Trophoblast cell (in vitro differentiated cells and primary cell): ENCODE results near the gene HIGD2A.
"Not testable (repeated sequence)": the region's sequence is repeated elsewhere in the genome, so short reads cannot be mapped to it uniquely, and the experiment has no call there.

Experiments
- DNase-seq, 2 donors: peaks; one replicate each; pipeline ENCODE4 v3.0.0-alpha.2; 2016
- H2AFZ ChIP-seq: 2 replicates; pipeline ENCODE4 v1.6.1; 2013; ENCODE audit warnings: low read length, moderate library complexity, mild to moderate bottlenecking; ENCODE audit not compliant: insufficient read depth, poor library complexity
- H2AK5ac ChIP-seq: 2 replicates; pipeline ENCODE4 v1.6.1; 2013; ENCODE audit warnings: mild to moderate bottlenecking, low read length
- H2BK120ac ChIP-seq: 2 replicates; pipeline ENCODE4 v1.6.1; 2013; ENCODE audit warnings: low read length, mild to moderate bottlenecking, moderate library complexity; ENCODE audit not compliant: insufficient read depth, poor library complexity
- H2BK12ac ChIP-seq: 2 replicates; pipeline ENCODE4 v1.6.1; 2013; ENCODE audit warnings: mild to moderate bottlenecking, low read length, moderate library complexity
- H2BK5ac ChIP-seq: 2 replicates; pipeline ENCODE4 v1.6.1; 2013; ENCODE audit warnings: low read length, low read depth, moderate library complexity, mild to moderate bottlenecking; ENCODE audit not compliant: poor library complexity
- H3K14ac ChIP-seq: 2 replicates; pipeline ENCODE4 v1.6.1; 2013; ENCODE audit warnings: mild to moderate bottlenecking, low read length
- H3K18ac ChIP-seq: 2 replicates; pipeline ENCODE4 v1.6.1; 2013; ENCODE audit warnings: mild to moderate bottlenecking, low read length
- H3K23ac ChIP-seq: 2 replicates; pipeline ENCODE4 v1.6.1; 2013; ENCODE audit warnings: low read length
- H3K27ac ChIP-seq: 2 replicates; pipeline ENCODE4 v1.5.1; 2013; ENCODE audit warnings: low read depth, mild to moderate bottlenecking, inconsistent platforms, low read length, moderate library complexity
- H3K27me3 ChIP-seq: 2 replicates; pipeline ENCODE4 v1.6.1; 2013; ENCODE audit warnings: inconsistent platforms, mild to moderate bottlenecking, low read length, moderate library complexity; ENCODE audit not compliant: insufficient read depth
- H3K36me3 ChIP-seq, 2 experiments: 1 replicate in 1 of 2; 2 replicates in 1 of 2; pipeline ENCODE4 v1.6.1; 2013; ENCODE audit warnings: low read length in 2 of 2, mild to moderate bottlenecking in 2 of 2, moderate library complexity in 1 of 2; ENCODE audit not compliant: insufficient read depth in 2 of 2, control insufficient read depth in 1 of 2
- H3K4ac ChIP-seq: 2 replicates; pipeline ENCODE4 v1.6.1; 2013; ENCODE audit warnings: low read depth, mild to moderate bottlenecking, low read length, moderate library complexity
- H3K4me1 ChIP-seq, 2 experiments: 1 replicate in 1 of 2; 2 replicates in 1 of 2; pipeline ENCODE4 v1.6.1; 2013; ENCODE audit warnings: low read length in 2 of 2, mild to moderate bottlenecking in 2 of 2, moderate library complexity in 1 of 2; ENCODE audit not compliant: insufficient read depth in 2 of 2, control insufficient read depth in 1 of 2
- H3K4me2 ChIP-seq: 2 replicates; pipeline ENCODE4 v1.6.1; 2013; ENCODE audit warnings: inconsistent platforms, mild to moderate bottlenecking, low read length, moderate library complexity
- H3K4me3 ChIP-seq: 2 replicates; pipeline ENCODE4 v1.5.1; 2013; ENCODE audit warnings: mild to moderate bottlenecking, low read depth, low read length, inconsistent platforms
- H3K79me1 ChIP-seq: one replicate; pipeline ENCODE4 v1.6.1; 2013; ENCODE audit warnings: low read length
- H3K79me2 ChIP-seq: 2 replicates; pipeline ENCODE4 v1.6.1; 2013; ENCODE audit warnings: low read length, mild to moderate bottlenecking; ENCODE audit not compliant: control insufficient read depth, insufficient read depth, poor library complexity
- H3K9ac ChIP-seq: 2 replicates; pipeline ENCODE4 v1.6.1; 2013; ENCODE audit warnings: mild to moderate bottlenecking, low read length
- H3K9me3 ChIP-seq: 2 replicates; pipeline ENCODE4 v1.6.1; 2013; ENCODE audit warnings: low read depth, mild to moderate bottlenecking, control low read depth, inconsistent platforms, low read length; ENCODE audit not compliant: insufficient read depth
- H4K12ac ChIP-seq: 2 replicates; pipeline ENCODE4 v1.6.1; 2013; ENCODE audit warnings: low read depth, mild to moderate bottlenecking, low read length, moderate library complexity
- H4K8ac ChIP-seq: 2 replicates; pipeline ENCODE4 v1.6.1; 2013; ENCODE audit warnings: low read depth, mild to moderate bottlenecking, low read length, moderate library complexity
- H4K91ac ChIP-seq: one replicate; pipeline ENCODE4 v1.6.1; 2013; ENCODE audit warnings: low read depth, mild to moderate bottlenecking, low read length, moderate library complexity
- WGBS: extraction: QIAGEN DNeasy Blood & Tissue Kit; methylation state at CpG from one replicate; pipeline ENCODE4 v1.1.7; 2013; ENCODE audit warnings: missing lambda C conversion rate; ENCODE audit not compliant: insufficient read length, insufficient coverage; ENCODE audit errors: extremely low coverage; 5-methylcytosine and 5-hydroxymethylcytosine counted together

Gene HIGD2A

DNA sequence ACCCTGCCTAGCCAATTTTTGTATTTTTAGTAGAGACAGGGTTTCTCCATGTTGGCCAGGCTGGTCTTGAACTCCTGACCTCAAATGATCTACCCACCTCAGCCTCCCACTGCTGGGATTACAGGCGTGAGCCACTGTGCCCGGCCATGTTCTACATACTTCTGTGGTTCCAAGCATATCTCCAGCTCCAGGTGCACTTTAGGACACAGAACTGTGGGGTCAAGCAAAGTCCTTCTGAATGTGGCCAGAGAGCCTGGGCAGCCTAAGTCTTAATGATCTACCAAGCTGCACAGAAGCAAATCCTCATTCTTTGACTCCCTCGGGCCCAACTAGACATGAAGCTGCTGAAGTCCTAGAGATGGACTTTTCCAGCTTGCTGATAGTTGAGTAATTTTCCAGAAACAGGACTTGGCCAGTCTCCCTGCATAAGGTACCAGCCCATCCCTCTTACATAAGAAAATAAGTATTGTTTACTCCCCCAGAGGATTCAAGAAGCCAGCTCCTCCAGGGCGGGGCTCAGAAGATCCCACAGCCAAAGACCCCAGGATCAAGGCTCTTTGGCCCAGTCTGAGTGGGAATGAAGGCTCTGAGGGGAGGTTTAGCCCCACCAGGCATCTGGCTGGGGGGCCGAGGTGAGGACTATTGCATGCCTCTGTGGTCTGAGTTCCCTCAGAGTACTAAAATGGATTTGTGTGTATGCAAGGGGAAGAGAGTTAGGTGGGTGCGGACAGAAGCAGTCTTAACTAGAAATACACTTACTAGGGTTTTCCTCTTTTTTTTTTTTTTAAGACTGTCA is 19.1 kb downstream of the HIGD2A start:
- Histone ChIP-seq H3K4me2 (no peak overlapping the region), H2BK12ac (no peak overlapping the region), H4K12ac (no peak overlapping the region), H3K9me3 (peaks cover 5% of the 10 kb centered on the region), H2AFZ (no peak overlapping the region), H4K91ac (no peak overlapping the region), H3K23ac (no peak overlapping the region), H3K79me1 (no peaks in the 10 kb centered on the region), H3K9ac (no peak overlapping the region), H4K8ac (no peak overlapping the region), H3K4ac (no peak overlapping the region), H3K14ac (no peak overlapping the region), H3K79me2 (peaks cover 1% of the 10 kb centered on the region), H3K36me3 (peaks cover 43 to 51% of the 10 kb centered on the region in 2 experiments), H2BK120ac (no peak overlapping the region), H3K4me3 (no peak overlapping the region), H2AK5ac (no peak overlapping the region), H3K4me1 (peaks cover under 1 to 3% of the 10 kb centered on the region in 2 experiments), H3K18ac (no peak overlapping the region), H2BK5ac (no peak overlapping the region), H3K27ac (no peak overlapping the region), H3K27me3 (no peaks in the 10 kb centered on the region)
- no CpG with 5 or more reads among the region's 6 CpGs for WGBS
- DNase-seq: peak in 1 of 2 donors; percentile 1

DNA sequence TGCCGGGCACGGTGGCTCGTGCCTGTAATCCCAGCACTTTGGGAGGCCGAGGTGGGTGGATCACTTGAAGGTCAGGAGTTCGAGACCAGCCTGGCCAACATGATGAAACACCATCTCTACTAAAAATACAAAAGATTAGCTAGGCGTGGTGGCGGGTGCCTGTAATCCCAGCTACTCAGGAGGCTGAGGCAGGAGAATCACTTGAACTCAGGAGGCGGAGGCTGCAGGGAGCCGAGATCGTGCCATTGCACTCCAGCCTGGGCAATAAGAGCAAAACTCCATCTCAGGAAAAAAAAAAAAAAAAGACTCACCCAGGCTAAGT is 19.7 kb downstream of the HIGD2A start:
- not testable (repeated sequence) for H2BK120ac ChIP-seq, H3K4me3 ChIP-seq, H4K12ac ChIP-seq, H3K18ac ChIP-seq, H3K4me2 ChIP-seq, H3K4ac ChIP-seq, H2AFZ ChIP-seq, H3K79me2 ChIP-seq, H3K23ac ChIP-seq, H3K9me3 ChIP-seq, H2BK5ac ChIP-seq, H2BK12ac ChIP-seq, H4K91ac ChIP-seq, H3K4me1 ChIP-seq, H3K79me1 ChIP-seq, DNase-seq, H3K9ac ChIP-seq, H4K8ac ChIP-seq, H3K27ac ChIP-seq, H3K14ac ChIP-seq, H3K27me3 ChIP-seq, H2AK5ac ChIP-seq
- no CpG with 5 or more reads among the region's 10 CpGs for WGBS
- peaks cover 42 to 51% of the 10 kb centered on the region in 2 experiments for H3K36me3 ChIP-seq

DNA sequence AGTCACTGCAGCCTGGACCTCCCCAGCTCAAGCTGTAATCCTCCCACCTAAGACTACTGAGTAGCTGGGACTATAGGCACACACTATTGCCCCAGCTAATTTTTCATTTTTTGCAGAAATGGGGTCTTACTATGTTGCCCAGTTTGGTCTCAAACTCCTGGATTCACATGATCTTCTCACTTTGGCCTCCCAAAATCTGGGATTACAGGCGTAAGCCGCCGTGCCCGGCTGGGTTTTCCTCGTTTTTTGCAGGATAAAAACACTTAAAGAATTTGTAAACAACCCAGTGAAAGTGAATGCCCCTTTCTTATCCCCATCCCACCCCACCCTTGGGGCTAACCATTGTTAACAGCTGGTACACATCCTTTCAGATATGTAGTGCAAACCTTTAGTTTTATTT is 20.0 kb downstream of the HIGD2A start:
- H3K79me1 ChIP-seq: no peaks in the 10 kb centered on the region
- no peak overlapping the region for H4K12ac ChIP-seq
- peaks cover 5% of the 10 kb centered on the region for H3K9me3 ChIP-seq
- H3K79me2 ChIP-seq: peaks cover 3% of the 10 kb centered on the region
- no peak overlapping the region for H3K18ac ChIP-seq
- no peak overlapping the region for H3K27ac ChIP-seq
- no peak overlapping the region for H2AK5ac ChIP-seq
- H4K91ac ChIP-seq: no peak overlapping the region
- no peak overlapping the region for H4K8ac ChIP-seq
- no peak overlapping the region for H3K4me3 ChIP-seq
- no peak for DNase-seq
- no peak overlapping the region for H3K4ac ChIP-seq
- no peaks in the 10 kb centered on the region for H3K27me3 ChIP-seq
- no peak overlapping the region for H2AFZ ChIP-seq
- H3K4me1 ChIP-seq: peaks cover 10 to 11% of the 10 kb centered on the region in 2 experiments
- WGBS: no CpG with 5 or more reads among the region's 5 CpGs
- no peak overlapping the region for H3K4me2 ChIP-seq
- no peak overlapping the region for H3K14ac ChIP-seq
- no peak overlapping the region for H2BK12ac ChIP-seq
- no peak overlapping the region for H3K23ac ChIP-seq
- H2BK120ac ChIP-seq: no peak overlapping the region
- H3K36me3 ChIP-seq: peaks cover 41 to 51% of the 10 kb centered on the region in 2 experiments
- H2BK5ac ChIP-seq: no peak overlapping the region
- H3K9ac ChIP-seq: no peak overlapping the region

DNA sequence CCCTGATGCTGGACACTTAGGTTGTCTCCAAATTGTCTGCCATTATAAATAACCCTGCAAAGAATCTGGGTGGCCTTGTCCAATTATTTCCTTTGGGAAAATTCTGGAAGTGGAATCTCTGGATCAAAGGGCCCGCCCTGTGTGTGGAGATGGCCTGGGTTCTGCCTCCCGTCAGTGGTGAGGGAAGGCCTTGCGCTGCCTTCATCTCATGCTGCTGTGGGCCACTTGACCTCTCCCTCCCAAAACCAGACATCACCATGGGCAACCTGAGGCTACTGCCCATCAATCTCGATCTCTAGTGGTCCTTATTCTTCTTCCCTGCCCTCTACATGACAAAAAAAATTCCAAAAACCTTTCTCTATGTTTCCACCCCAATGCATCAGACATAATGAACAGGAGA is 21.2 kb downstream of the HIGD2A start:
- H3K4ac ChIP-seq: no peak overlapping the region
- H4K91ac ChIP-seq: no peak overlapping the region
- no peak overlapping the region for H2BK120ac ChIP-seq
- no peak overlapping the region for H3K4me2 ChIP-seq
- H3K18ac ChIP-seq: no peak overlapping the region
- no peak overlapping the region for H2BK12ac ChIP-seq
- no peak overlapping the region for H2AFZ ChIP-seq
- no peaks in the 10 kb centered on the region for H3K79me1 ChIP-seq
- no peak overlapping the region for H3K27ac ChIP-seq
- no peak overlapping the region for H2BK5ac ChIP-seq
- no peak overlapping the region for H4K12ac ChIP-seq
- H3K9me3 ChIP-seq: peaks cover 5% of the 10 kb centered on the region
- H4K8ac ChIP-seq: no peak overlapping the region
- DNase-seq: no peak
- H3K4me1 ChIP-seq: peaks cover 16 to 18% of the 10 kb centered on the region in 2 experiments
- no peaks in the 10 kb centered on the region for H3K27me3 ChIP-seq
- H3K9ac ChIP-seq: no peak overlapping the region
- H3K14ac ChIP-seq: no peak overlapping the region
- WGBS: no CpG with 5 or more reads among the region's 4 CpGs
- peaks cover 33 to 44% of the 10 kb centered on the region in 2 experiments for H3K36me3 ChIP-seq
- no peak overlapping the region for H3K4me3 ChIP-seq
- peaks cover 6% of the 10 kb centered on the region for H3K79me2 ChIP-seq
- no peak overlapping the region for H2AK5ac ChIP-seq
- H3K23ac ChIP-seq: no peak overlapping the region
